ENCODE measurements around the gene MACROD2.

MACROD2 gene

DNA sequence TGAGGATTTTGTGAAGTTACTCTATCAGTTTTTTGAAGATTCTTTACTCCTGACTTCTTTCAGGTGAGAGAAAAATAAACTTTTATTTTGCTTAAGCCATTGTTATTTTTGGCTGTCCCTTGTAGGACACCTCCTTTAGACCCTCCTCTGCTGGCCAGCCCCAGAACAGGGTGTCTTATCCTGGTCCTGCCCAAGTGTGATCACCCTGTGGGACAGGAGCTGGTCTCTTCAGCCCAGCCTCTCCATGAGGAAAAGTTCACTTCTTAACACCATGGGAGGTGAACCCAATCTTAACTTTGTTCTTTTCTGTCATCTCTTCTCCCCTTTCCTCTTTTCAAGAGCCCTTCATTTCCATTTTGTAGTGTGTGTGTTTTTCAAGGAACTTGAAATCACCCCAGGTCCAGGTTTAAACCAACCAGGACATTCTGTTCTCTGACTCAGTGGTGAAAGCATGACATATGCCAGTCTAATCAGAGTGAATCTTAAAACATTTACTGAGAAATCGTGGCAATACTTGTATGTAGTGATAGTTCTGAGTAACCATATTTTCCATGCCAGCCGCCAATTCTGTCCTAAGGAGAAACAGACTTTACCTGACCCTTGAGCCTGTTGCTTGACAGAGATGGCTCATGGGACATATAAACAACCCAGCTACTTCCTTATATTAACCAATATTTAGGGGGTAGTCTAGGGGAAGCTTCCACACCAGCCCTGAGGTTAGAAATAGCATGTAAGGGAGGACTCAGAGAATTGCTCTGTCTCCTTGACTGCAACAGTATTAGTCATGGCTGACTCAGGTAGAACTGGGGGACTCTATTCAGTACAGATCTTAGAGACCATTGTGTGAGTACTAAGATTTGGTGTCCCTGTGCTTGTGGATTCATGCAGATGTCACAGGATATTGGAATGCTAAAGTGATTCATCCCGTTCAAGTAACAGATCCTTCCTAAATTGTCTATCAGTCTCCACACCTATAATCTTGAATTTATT, 293.3 kb downstream of the MACROD2 start:
- TF ChIP-seq, protein P1, sequence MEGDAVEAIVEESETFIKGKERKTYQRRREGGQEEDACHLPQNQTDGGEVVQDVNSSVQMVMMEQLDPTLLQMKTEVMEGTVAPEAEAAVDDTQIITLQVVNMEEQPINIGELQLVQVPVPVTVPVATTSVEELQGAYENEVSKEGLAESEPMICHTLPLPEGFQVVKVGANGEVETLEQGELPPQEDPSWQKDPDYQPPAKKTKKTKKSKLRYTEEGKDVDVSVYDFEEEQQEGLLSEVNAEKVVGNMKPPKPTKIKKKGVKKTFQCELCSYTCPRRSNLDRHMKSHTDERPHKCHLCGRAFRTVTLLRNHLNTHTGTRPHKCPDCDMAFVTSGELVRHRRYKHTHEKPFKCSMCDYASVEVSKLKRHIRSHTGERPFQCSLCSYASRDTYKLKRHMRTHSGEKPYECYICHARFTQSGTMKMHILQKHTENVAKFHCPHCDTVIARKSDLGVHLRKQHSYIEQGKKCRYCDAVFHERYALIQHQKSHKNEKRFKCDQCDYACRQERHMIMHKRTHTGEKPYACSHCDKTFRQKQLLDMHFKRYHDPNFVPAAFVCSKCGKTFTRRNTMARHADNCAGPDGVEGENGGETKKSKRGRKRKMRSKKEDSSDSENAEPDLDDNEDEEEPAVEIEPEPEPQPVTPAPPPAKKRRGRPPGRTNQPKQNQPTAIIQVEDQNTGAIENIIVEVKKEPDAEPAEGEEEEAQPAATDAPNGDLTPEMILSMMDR (IDR thresholded peaks at IDR 0.05; ENCODE audit: low read depth, low read length), result no peak
- no peak for DNase-seq (ENCODE audit: extremely low read depth, low read depth)

DNA sequence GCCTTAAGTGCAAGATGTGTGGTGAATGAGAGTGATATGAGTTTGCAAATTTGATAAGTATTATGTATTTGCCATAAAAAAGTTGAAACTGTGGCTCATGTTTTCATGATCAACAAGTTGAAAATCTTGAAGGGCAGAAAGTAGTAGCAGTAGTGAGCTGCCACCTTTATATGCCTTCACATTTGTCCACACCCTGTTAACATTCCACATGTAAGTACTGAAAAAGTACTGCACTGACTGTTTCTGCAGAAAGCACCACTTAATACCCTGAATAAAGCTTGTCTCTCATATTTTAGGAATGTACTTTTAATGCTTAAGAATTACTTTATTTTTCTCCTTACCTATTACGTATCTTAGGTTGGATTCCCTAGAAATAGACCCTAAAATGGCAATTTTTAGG, 296.2 kb downstream of the MACROD2 start:
- TF ChIP-seq, protein P1 (IDR thresholded peaks at IDR 0.05; ENCODE audit: low read depth, low read length), result no peak

DNA sequence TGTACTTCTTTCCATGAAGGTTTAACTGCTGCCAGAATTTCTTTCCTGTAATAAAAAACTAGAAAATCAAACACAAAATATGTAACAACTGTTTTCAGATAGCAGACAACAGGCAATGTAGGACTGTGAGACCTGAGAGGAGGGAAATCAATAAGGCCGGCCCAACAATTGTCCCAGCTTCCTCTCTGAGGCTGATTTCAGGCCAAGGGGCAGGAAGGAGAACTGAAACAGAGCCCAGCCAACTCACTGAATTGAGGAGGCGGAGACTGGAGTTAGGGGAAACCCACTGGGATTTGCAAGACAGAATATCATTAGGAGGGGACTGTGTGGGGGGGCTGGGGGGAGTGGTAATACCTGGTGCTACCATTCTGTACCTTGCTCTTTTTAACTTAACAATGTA, 299.9 kb downstream of the MACROD2 start:
- DNase-seq (ENCODE audit: extremely low read depth, low read depth), result no peak
- TF ChIP-seq, protein P1 (IDR thresholded peaks at IDR 0.05; ENCODE audit: low read depth, low read length), result no peak

More for the DNA sequence above, 296.2 kb downstream of the MACROD2 start:
- no peak for DNase-seq (ENCODE audit: extremely low read depth, low read depth)

DNA sequence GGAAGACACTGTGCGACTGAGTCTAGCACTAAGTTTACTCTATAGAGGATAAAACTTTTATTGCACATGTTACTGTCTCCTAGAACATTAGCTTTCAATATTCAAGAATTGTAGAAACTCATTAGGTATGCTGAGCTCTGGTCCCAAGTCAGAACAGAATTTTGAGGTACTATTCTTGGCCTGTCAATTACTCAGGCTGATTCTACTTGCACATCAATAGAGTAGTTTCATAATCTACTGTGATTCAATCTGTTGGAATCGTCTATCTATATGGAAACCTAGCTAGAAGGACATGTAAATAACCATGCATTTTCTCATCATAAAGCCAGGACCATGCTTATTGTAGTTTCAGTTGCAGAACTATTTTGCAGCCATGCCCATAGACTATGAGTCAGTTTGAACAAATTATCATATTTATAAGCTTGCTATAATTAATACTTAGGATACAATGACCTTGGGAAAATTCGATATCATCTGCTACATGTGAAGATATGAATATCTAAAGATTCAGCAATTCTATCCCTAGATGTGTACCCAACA, 300.5 kb downstream of the MACROD2 start:
- TF ChIP-seq, protein P1 (IDR thresholded peaks at IDR 0.05; ENCODE audit: low read depth, low read length), result no peak
- no peak for DNase-seq (ENCODE audit: extremely low read depth, low read depth)

DNA sequence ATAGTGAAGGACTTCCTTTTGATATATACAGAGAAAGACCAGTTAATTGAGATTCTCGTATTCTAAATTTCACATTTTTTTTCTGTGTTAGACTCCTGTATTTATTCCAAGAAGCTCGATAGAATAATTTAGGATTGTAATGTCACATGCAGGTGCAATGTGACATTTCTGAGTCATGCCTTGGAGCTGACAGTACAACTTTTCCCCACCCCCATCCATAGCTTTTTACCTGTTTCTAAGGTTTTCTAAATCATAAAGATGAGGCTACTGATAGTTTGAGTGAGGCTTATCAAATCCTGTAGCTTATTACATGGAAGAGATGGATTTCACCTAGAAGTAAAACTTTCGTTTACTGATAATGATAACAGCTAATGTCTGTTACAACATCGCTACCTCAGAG, 304.5 kb downstream of the MACROD2 start:
- TF ChIP-seq, protein P1 (IDR thresholded peaks at IDR 0.05; ENCODE audit: low read depth, low read length), result no peak
- DNase-seq (ENCODE audit: extremely low read depth, low read depth), result no peak

DNA sequence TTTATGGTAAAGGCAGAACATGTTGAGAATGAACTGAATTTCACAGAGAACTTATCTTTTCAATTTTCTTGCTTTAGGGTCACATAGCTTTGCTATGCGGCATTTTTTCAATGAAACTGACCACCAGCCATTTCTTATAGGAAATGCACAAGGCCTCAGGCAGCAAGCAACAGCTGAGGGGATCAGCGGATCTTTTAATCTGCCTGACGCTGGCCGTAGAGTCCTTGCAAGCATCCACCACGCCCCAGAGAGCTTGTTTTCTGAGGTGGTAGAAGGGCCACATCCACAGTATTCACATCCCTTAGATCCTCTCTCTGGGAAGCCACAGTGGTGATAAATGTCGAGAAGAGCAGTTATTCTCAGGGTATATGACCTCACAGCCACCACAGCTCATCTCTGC, 307.8 kb downstream of the MACROD2 start:
- TF ChIP-seq, protein P1 (IDR thresholded peaks at IDR 0.05; ENCODE audit: low read depth, low read length), result no peak
- DNase-seq (ENCODE audit: extremely low read depth, low read depth), result no peak

DNA sequence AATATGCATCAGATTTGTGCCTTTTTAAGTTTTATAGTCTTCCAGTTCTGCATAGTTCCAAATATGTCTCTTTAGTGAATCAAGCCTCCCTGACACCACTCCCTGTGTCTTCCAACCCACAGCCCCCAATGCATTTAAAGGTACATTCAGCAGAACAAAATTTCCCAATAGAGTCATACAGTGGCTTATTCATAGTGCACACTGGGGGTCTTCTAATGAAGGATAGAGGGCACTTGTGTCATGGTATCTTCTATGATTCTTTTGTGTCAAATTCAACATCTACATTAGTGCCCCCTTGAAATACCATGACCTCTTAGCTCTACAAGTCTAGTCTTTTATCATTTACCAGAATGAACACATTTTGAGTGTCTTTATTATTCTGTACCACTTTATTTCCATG, 308.3 kb downstream of the MACROD2 start:
- TF ChIP-seq, protein P1 (IDR thresholded peaks at IDR 0.05; ENCODE audit: low read depth, low read length), result no peak

More for the DNA sequence above, 308.3 kb downstream of the MACROD2 start:
- no peak for DNase-seq (ENCODE audit: extremely low read depth, low read depth)

Data from AG09319 (cell line).